ENCODE data around the gene LRMDA. TPM values are rescaled to one million over a fixed set of nuclear protein-coding genes. Genes with fewer than 3 reads are reported as not detected.

Gene LRMDA
- total RNA-seq, 1 experiment from 2014 or later: 4.8 TPM

- Histone ChIP-seq H3K27ac (ENCODE audit: low read depth, low read length) (no peak overlapping the region), H3K79me2 (ENCODE audit: insufficient read depth, low read length) (no peaks in the 10 kb centered on the region), H3K4me1 (ENCODE audit: control insufficient read depth in 1 of 2, insufficient read depth in 2 of 2, low read length in 2 of 2) (no peaks in the 10 kb centered on the region), H2AFZ (ENCODE audit: low read depth, low read length, poor library complexity, severe bottlenecking) (no peak overlapping the region), H4K20me1 (ENCODE audit: insufficient read depth) (no peaks in the 10 kb centered on the region), H3K4me2 (ENCODE audit: low read length) (no peak overlapping the region), H3K36me3 (ENCODE audit: control insufficient read depth in 1 of 2, insufficient read depth in 2 of 2, low read length in 2 of 2) (no peaks in the 10 kb centered on the region), H3K9me2 (ENCODE audit: insufficient read depth) (no peaks in the 10 kb centered on the region), H3K4me3 (replicated peaks in 1 of 2; ENCODE audit: low read depth in 1 of 2, low read length in 2 of 2) (no peak overlapping the region), H3K9ac (ENCODE audit: low read length) (no peak overlapping the region), H3K9me3 (ENCODE audit: control insufficient read depth in 1 of 2, insufficient read depth in 1 of 2, low read depth in 1 of 2, low read length in 2 of 2) (no peaks in the 10 kb centered on the region), H3K27me3 (ENCODE audit: insufficient read depth, low read length) (0 out of 2 replicates have a peak, but pooled peaks cover under 1% of the 10 kb centered on the region)
- intact Hi-C loops (cut with micrococcal nuclease): no loop called here
- BruUV-seq (replicated peaks): no TSS peak
- ATAC-seq (no peak), DNase-seq (ENCODE audit: low read depth, low spot score) (no peak)
- CTCF ChIA-PET: no interaction called here
- POLR2A ChIA-PET: no interaction called here
- TF ChIP-seq JUND (IDR thresholded peaks at IDR 0.05) (no peak), CTCF (IDR thresholded peaks at IDR 0.05 in 2 of 3, conservative IDR thresholded peaks at IDR 0.05 in 1 of 3; ENCODE audit: borderline replicate concordance in 1 of 3, insufficient read depth in 1 of 3, low read depth in 2 of 3, low read length in 2 of 3) (no peak), ZNF274 (IDR thresholded peaks at IDR 0.05; ENCODE audit: low read depth, low read length) (no peak), CEBPB (IDR thresholded peaks at IDR 0.05; ENCODE audit: low read depth) (no peak), REST (IDR thresholded peaks at IDR 0.05; ENCODE audit: low read depth) (no peak), ZFX (IDR thresholded peaks at IDR 0.05) (no peak), TCF7L2 (IDR thresholded peaks at IDR 0.05; ENCODE audit: borderline replicate concordance, extremely low read depth, insufficient read depth, insufficient read length) (no peak), POLR2A (IDR thresholded peaks at IDR 0.05; ENCODE audit: borderline replicate concordance, extremely low read depth, insufficient read depth, insufficient read length) (no peak), ZBTB33 (IDR thresholded peaks at IDR 0.05; ENCODE audit: extremely low read depth, insufficient replicate concordance, low read length) (no peak), SIN3A (IDR thresholded peaks at IDR 0.05; ENCODE audit: low read depth) (no peak), POLR2AphosphoS5 (IDR thresholded peaks at IDR 0.05; ENCODE audit: low read depth, low read length) (no peak), CBX3 (IDR thresholded peaks at IDR 0.05; ENCODE audit: low read depth) (no peak), ATF3 (IDR thresholded peaks at IDR 0.05) (no peak), FOSL1 (IDR thresholded peaks at IDR 0.05; ENCODE audit: low read depth) (no peak)
- RAD21 ChIA-PET (ENCODE audit: low non-redundant PET in 1 of 2, low total read pairs in 2 of 2, uncharacterized antibody in 2 of 2, unreplicated experiment in 2 of 2): no interaction called here
Observed at GRCh38 chr10:75807456-75807855, 376.0 kb downstream of the LRMDA start.

Data from HCT116 (cell line).